ENCODE results near the gene MAP3K14.
A peak's percentile ranks its signal among the peaks of the same experiment; 100 is the strongest.

MAP3K14 gene

GRCh38 chr17:45300060-45300751 lies 16.6 kb downstream of the MAP3K14 start:
- no peak overlapping the region for H3K27ac ChIP-seq (ENCODE audit: low read depth in 2 of 2, low read length in 2 of 2)
- H3K4me1 ChIP-seq (ENCODE audit: control insufficient read depth in 2 of 2, insufficient read depth in 2 of 2, low read length in 2 of 2) = peaks cover 24 to 44% of the 10 kb centered on the region in 2 donors

GRCh38 chr17:45299361-45299760 lies 17.5 kb downstream of the MAP3K14 start:
- Histone ChIP-seq H3K4me1 (ENCODE audit: control insufficient read depth in 2 of 2, insufficient read depth in 2 of 2, low read length in 2 of 2) (peaks cover 26 to 50% of the 10 kb centered on the region in 2 donors), H3K4me3 (ENCODE audit: low read length in 2 of 2) (no peak overlapping the region), H3K9ac (ENCODE audit: low read depth in 1 of 2, low read length in 2 of 2) (no peak overlapping the region), H3K9me3 (ENCODE audit: control insufficient read depth in 2 of 2, low read length in 2 of 2) (no peaks in the 10 kb centered on the region), H3K27ac (ENCODE audit: low read depth in 2 of 2, low read length in 2 of 2) (peak overlapping the region in 1 of 2 donors; percentile 3), H3K27me3 (ENCODE audit: control insufficient read depth in 2 of 2, insufficient read depth in 2 of 2, low read length in 2 of 2) (no peaks in the 10 kb centered on the region), H3K36me3 (ENCODE audit: control insufficient read depth in 2 of 2, insufficient read depth in 2 of 2, low read length in 2 of 2) (no peaks in the 10 kb centered on the region)

More at GRCh38 chr17:45300060-45300751, 16.6 kb downstream of the MAP3K14 start:
- H3K27me3 ChIP-seq (ENCODE audit: control insufficient read depth in 2 of 2, insufficient read depth in 2 of 2, low read length in 2 of 2) = no peaks in the 10 kb centered on the region
- no peaks in the 10 kb centered on the region for H3K36me3 ChIP-seq (ENCODE audit: control insufficient read depth in 2 of 2, insufficient read depth in 2 of 2, low read length in 2 of 2)
- no peak overlapping the region for H3K4me3 ChIP-seq (ENCODE audit: low read length in 2 of 2)
- no peak overlapping the region for H3K9ac ChIP-seq (ENCODE audit: low read depth in 1 of 2, low read length in 2 of 2)
- no peaks in the 10 kb centered on the region for H3K9me3 ChIP-seq (ENCODE audit: control insufficient read depth in 2 of 2, low read length in 2 of 2)

GRCh38 chr17:45298546-45299285 lies 18.1 kb downstream of the MAP3K14 start:
- H3K27ac ChIP-seq (ENCODE audit: low read depth in 2 of 2, low read length in 2 of 2) = peak overlapping the region in 1 of 2 donors; percentile 3
- H3K36me3 ChIP-seq (ENCODE audit: control insufficient read depth in 2 of 2, insufficient read depth in 2 of 2, low read length in 2 of 2) = no peaks in the 10 kb centered on the region
- H3K4me3 ChIP-seq (ENCODE audit: low read length in 2 of 2) = no peak overlapping the region
- no peaks in the 10 kb centered on the region for H3K9me3 ChIP-seq (ENCODE audit: control insufficient read depth in 2 of 2, low read length in 2 of 2)
- H3K27me3 ChIP-seq (ENCODE audit: control insufficient read depth in 2 of 2, insufficient read depth in 2 of 2, low read length in 2 of 2) = no peaks in the 10 kb centered on the region
- H3K4me1 ChIP-seq (ENCODE audit: control insufficient read depth in 2 of 2, insufficient read depth in 2 of 2, low read length in 2 of 2) = peaks cover 32 to 57% of the 10 kb centered on the region in 2 donors
- no peak overlapping the region for H3K9ac ChIP-seq (ENCODE audit: low read depth in 1 of 2, low read length in 2 of 2)

- Histone ChIP-seq H3K27ac (ENCODE audit: low read depth in 2 of 2, low read length in 2 of 2) (peak overlapping the region; percentile 79 to 83), H3K27me3 (ENCODE audit: control insufficient read depth in 2 of 2, insufficient read depth in 2 of 2, low read length in 2 of 2) (no peaks in the 10 kb centered on the region), H3K4me3 (ENCODE audit: low read length in 2 of 2) (no peak overlapping the region), H3K9me3 (ENCODE audit: control insufficient read depth in 2 of 2, low read length in 2 of 2) (no peaks in the 10 kb centered on the region), H3K4me1 (ENCODE audit: control insufficient read depth in 2 of 2, insufficient read depth in 2 of 2, low read length in 2 of 2) (peaks cover 45 to 65% of the 10 kb centered on the region in 2 donors), H3K36me3 (ENCODE audit: control insufficient read depth in 2 of 2, insufficient read depth in 2 of 2, low read length in 2 of 2) (no peaks in the 10 kb centered on the region), H3K9ac (ENCODE audit: low read depth in 1 of 2, low read length in 2 of 2) (peak overlapping the region in 1 of 2 donors; percentile 5)
Measured at GRCh38 chr17:45296833-45297124, 20.0 kb downstream of the MAP3K14 start.

- H3K4me3 ChIP-seq (ENCODE audit: low read length in 2 of 2) = peak overlapping the region in 1 of 2 donors; percentile 29
- H3K9ac ChIP-seq (ENCODE audit: low read depth in 1 of 2, low read length in 2 of 2) = peak overlapping the region; percentile 7 to 28
- H3K27me3 ChIP-seq (ENCODE audit: control insufficient read depth in 2 of 2, insufficient read depth in 2 of 2, low read length in 2 of 2) = no peaks in the 10 kb centered on the region
- H3K27ac ChIP-seq (ENCODE audit: low read depth in 2 of 2, low read length in 2 of 2) = peak overlapping the region; percentile 79 to 83
- H3K9me3 ChIP-seq (ENCODE audit: control insufficient read depth in 2 of 2, low read length in 2 of 2) = no peaks in the 10 kb centered on the region
- H3K36me3 ChIP-seq (ENCODE audit: control insufficient read depth in 2 of 2, insufficient read depth in 2 of 2, low read length in 2 of 2) = no peaks in the 10 kb centered on the region
- H3K4me1 ChIP-seq (ENCODE audit: control insufficient read depth in 2 of 2, insufficient read depth in 2 of 2, low read length in 2 of 2) = peaks cover 51 to 66% of the 10 kb centered on the region in 2 donors
Measured at GRCh38 chr17:45296003-45296832, 20.6 kb downstream of the MAP3K14 start.

GRCh38 chr17:45294506-45294905 lies 22.3 kb downstream of the MAP3K14 start:
- Histone ChIP-seq H3K36me3 (ENCODE audit: control insufficient read depth in 2 of 2, insufficient read depth in 2 of 2, low read length in 2 of 2) (peaks cover 11 to 14% of the 10 kb centered on the region in 2 donors), H3K27me3 (ENCODE audit: control insufficient read depth in 2 of 2, insufficient read depth in 2 of 2, low read length in 2 of 2) (no peaks in the 10 kb centered on the region), H3K4me3 (ENCODE audit: low read length in 2 of 2) (no peak overlapping the region), H3K27ac (ENCODE audit: low read depth in 2 of 2, low read length in 2 of 2) (peak overlapping the region; percentile 9 to 69), H3K4me1 (ENCODE audit: control insufficient read depth in 2 of 2, insufficient read depth in 2 of 2, low read length in 2 of 2) (peaks cover 54 to 64% of the 10 kb centered on the region in 2 donors), H3K9ac (ENCODE audit: low read depth in 1 of 2, low read length in 2 of 2) (no peak overlapping the region), H3K9me3 (ENCODE audit: control insufficient read depth in 2 of 2, low read length in 2 of 2) (no peaks in the 10 kb centered on the region)

- peaks cover 19 to 23% of the 10 kb centered on the region in 2 donors for H3K36me3 ChIP-seq (ENCODE audit: control insufficient read depth in 2 of 2, insufficient read depth in 2 of 2, low read length in 2 of 2)
- H3K9ac ChIP-seq (ENCODE audit: low read depth in 1 of 2, low read length in 2 of 2) = peak overlapping the region in 1 of 2 donors; percentile 41
- H3K27me3 ChIP-seq (ENCODE audit: control insufficient read depth in 2 of 2, insufficient read depth in 2 of 2, low read length in 2 of 2) = no peaks in the 10 kb centered on the region
- no peaks in the 10 kb centered on the region for H3K9me3 ChIP-seq (ENCODE audit: control insufficient read depth in 2 of 2, low read length in 2 of 2)
- H3K4me1 ChIP-seq (ENCODE audit: control insufficient read depth in 2 of 2, insufficient read depth in 2 of 2, low read length in 2 of 2) = peaks cover 52 to 58% of the 10 kb centered on the region in 2 donors
- H3K27ac ChIP-seq (ENCODE audit: low read depth in 2 of 2, low read length in 2 of 2) = peak overlapping the region; percentile 38 to 69
- no peak overlapping the region for H3K4me3 ChIP-seq (ENCODE audit: low read length in 2 of 2)
Measured at GRCh38 chr17:45293413-45294211, 23.2 kb downstream of the MAP3K14 start.

- peaks cover 23 to 27% of the 10 kb centered on the region in 2 donors for H3K36me3 ChIP-seq (ENCODE audit: control insufficient read depth in 2 of 2, insufficient read depth in 2 of 2, low read length in 2 of 2)
- H3K4me1 ChIP-seq (ENCODE audit: control insufficient read depth in 2 of 2, insufficient read depth in 2 of 2, low read length in 2 of 2) = peaks cover 54 to 56% of the 10 kb centered on the region in 2 donors
- no peaks in the 10 kb centered on the region for H3K27me3 ChIP-seq (ENCODE audit: control insufficient read depth in 2 of 2, insufficient read depth in 2 of 2, low read length in 2 of 2)
- peak overlapping the region; percentile 7 to 41 for H3K9ac ChIP-seq (ENCODE audit: low read depth in 1 of 2, low read length in 2 of 2)
- no peak overlapping the region for H3K4me3 ChIP-seq (ENCODE audit: low read length in 2 of 2)
- H3K9me3 ChIP-seq (ENCODE audit: control insufficient read depth in 2 of 2, low read length in 2 of 2) = no peaks in the 10 kb centered on the region
- H3K27ac ChIP-seq (ENCODE audit: low read depth in 2 of 2, low read length in 2 of 2) = peak overlapping the region; percentile 38 to 69
Measured at GRCh38 chr17:45292696-45293412, 24.0 kb downstream of the MAP3K14 start.

- Histone ChIP-seq H3K9ac (ENCODE audit: low read depth in 1 of 2, low read length in 2 of 2) (no peak overlapping the region), H3K27me3 (ENCODE audit: control insufficient read depth in 2 of 2, insufficient read depth in 2 of 2, low read length in 2 of 2) (no peaks in the 10 kb centered on the region), H3K9me3 (ENCODE audit: control insufficient read depth in 2 of 2, low read length in 2 of 2) (no peaks in the 10 kb centered on the region), H3K36me3 (ENCODE audit: control insufficient read depth in 2 of 2, insufficient read depth in 2 of 2, low read length in 2 of 2) (peaks cover 38 to 41% of the 10 kb centered on the region in 2 donors), H3K4me3 (ENCODE audit: low read length in 2 of 2) (no peak overlapping the region), H3K4me1 (ENCODE audit: control insufficient read depth in 2 of 2, insufficient read depth in 2 of 2, low read length in 2 of 2) (peaks cover 44 to 46% of the 10 kb centered on the region in 2 donors), H3K27ac (ENCODE audit: low read depth in 2 of 2, low read length in 2 of 2) (peak overlapping the region in 1 of 2 donors; percentile 44)
Measured at GRCh38 chr17:45291171-45291805, 25.5 kb downstream of the MAP3K14 start.
